H1 (cell line): ENCODE measurements around the gene SERGEF. TPM values are rescaled to one million over a fixed set of nuclear protein-coding genes. Genes with fewer than 3 reads are reported as not detected.

ENCODE experiments used
- CTCF ChIA-PET: fragments of 300-600 bp; sonication (Branson Sonifier 250); formaldehyde crosslinking; loops from one replicate; lab custom pipeline; 2021; ENCODE audit not compliant: partially characterized antibody; lab: Charles Lee
- POLR2A ChIA-PET: fragments of 300-600 bp; sonication (Branson Sonifier 250); formaldehyde crosslinking; loops from one replicate; lab custom pipeline; 2021; ENCODE audit warnings: inconsistent platforms; ENCODE audit not compliant: partially characterized antibody; lab: Charles Lee
- DNase-seq, 2 experiments: peaks; one replicate each; pipeline versions ENCODE4 v3.0.0 to v3.0.0-alpha.2; 2010 to 2022; ENCODE audit warnings: low spot score in 2 of 2, low read depth in 1 of 2, mixed read lengths in 1 of 2
- FAIRE-seq: peaks from 2 replicates; lab custom pipeline; 2011; peaks lifted over from hg19 to GRCh38; lab: Jason Lieb, UNC
- H2AFZ ChIP-seq: 2 replicates; pipeline ENCODE4 v1.8.1; 2012; ENCODE audit warnings: low read length, inconsistent platforms
- H2AK5ac ChIP-seq: 2 replicates; pipeline ENCODE4 v1.6.1; 2013; ENCODE audit warnings: low read depth, low read length
- H2BK120ac ChIP-seq: replicated peaks from 2 replicates; pipeline ENCODE3; 2013; ENCODE audit warnings: low read depth, low read length, inconsistent platforms
- H2BK12ac ChIP-seq: 2 replicates; pipeline ENCODE4 v1.6.1; 2013; ENCODE audit warnings: low read depth, low read length
- H2BK15ac ChIP-seq: 2 replicates; pipeline ENCODE4 v1.6.1; 2013; ENCODE audit warnings: low read length
- H2BK20ac ChIP-seq: 2 replicates; pipeline ENCODE4 v1.6.1; 2013; ENCODE audit warnings: low read length
- H2BK5ac ChIP-seq: 2 replicates; pipeline ENCODE4 v1.6.1; 2013; ENCODE audit warnings: low read depth, low read length
- H3K14ac ChIP-seq: 2 replicates; pipeline ENCODE4 v1.6.1; 2013; ENCODE audit warnings: inconsistent platforms; ENCODE audit not compliant: insufficient read length
- H3K18ac ChIP-seq: 2 replicates; pipeline ENCODE4 v1.6.1; 2013; ENCODE audit warnings: low read length; ENCODE audit errors: extremely low read depth
- H3K23ac ChIP-seq: 2 replicates; pipeline ENCODE4 v1.6.1; 2013; ENCODE audit warnings: inconsistent platforms; ENCODE audit not compliant: insufficient read length
- H3K23me2 ChIP-seq: 2 replicates; pipeline ENCODE4 v1.6.1; 2013; ENCODE audit warnings: low read depth, low read length
- H3K27ac ChIP-seq: 2 replicates; pipeline ENCODE4 v1.6.1; 2011; ENCODE audit warnings: low read depth, low read length, inconsistent platforms
- H3K27me3 ChIP-seq, 4 experiments: replicated peaks in 1 of 4; 1 replicate in 1 of 4; 2 replicates in 3 of 4; pipeline versions ENCODE4 v1.6.1 to v1.8.1; 2011 to 2013; ENCODE audit warnings: low read length in 3 of 4, mild to moderate bottlenecking in 3 of 4, inconsistent platforms in 2 of 4, mixed read lengths in 2 of 4, moderate library complexity in 1 of 4; ENCODE audit not compliant: control insufficient read depth in 3 of 4, insufficient read depth in 3 of 4; ENCODE audit errors: extremely low read depth in 1 of 4
- H3K36me3 ChIP-seq, 4 experiments: 2 replicates each; pipeline versions ENCODE4 v1.6.1 to v1.8.1; 2011 to 2013; ENCODE audit warnings: mild to moderate bottlenecking in 4 of 4, low read length in 3 of 4, moderate library complexity in 2 of 4, control low read depth in 1 of 4, inconsistent platforms in 1 of 4; ENCODE audit not compliant: insufficient read depth in 4 of 4, control insufficient read depth in 2 of 4
- H3K4ac ChIP-seq: replicated peaks from 2 replicates; pipeline ENCODE3; 2013; ENCODE audit warnings: low read length, low read depth, mixed read lengths, inconsistent platforms; ENCODE audit not compliant: insufficient read length
- H3K4me1 ChIP-seq, 4 experiments: replicated peaks in 1 of 4; 1 replicate in 1 of 4; 2 replicates in 3 of 4; pipeline versions ENCODE4 v1.6.1 to v1.8.1; 2011 to 2013; ENCODE audit warnings: low read length in 3 of 4, inconsistent platforms in 2 of 4, mixed read lengths in 1 of 4; ENCODE audit not compliant: insufficient read depth in 4 of 4, control insufficient read depth in 3 of 4
- H3K4me2 ChIP-seq, 2 experiments: 2 replicates each; pipeline versions ENCODE4 v1.6.1 to v1.8.1; 2011 to 2013; ENCODE audit warnings: low read depth in 2 of 2, low read length in 2 of 2, control low read depth in 1 of 2, inconsistent platforms in 1 of 2, mild to moderate bottlenecking in 1 of 2; ENCODE audit not compliant: insufficient read depth in 1 of 2
- H3K4me3 ChIP-seq, 4 experiments: fragments of 200-600, 300-600 bp in 1 of 4; sonication (generic), shearing (Covaris generic), sonication (Bioruptor Twin) in 1 of 4; 2 replicates each; pipeline versions ENCODE4 v1.5.1 to v1.8.1; 2011 to 2016; ENCODE audit warnings: low read length in 4 of 4, low read depth in 3 of 4, control low read depth in 2 of 4, inconsistent platforms in 2 of 4, mild to moderate bottlenecking in 2 of 4, mixed read lengths in 1 of 4, moderate library complexity in 1 of 4; ENCODE audit not compliant: insufficient read depth in 2 of 4; ENCODE audit errors: extremely low read depth in 1 of 4
- H3K56ac ChIP-seq: replicated peaks from 2 replicates; pipeline ENCODE3; 2013; ENCODE audit warnings: low read depth, mild to moderate bottlenecking, mixed read lengths, low read length, inconsistent platforms; ENCODE audit not compliant: insufficient read length
- H3K79me1 ChIP-seq: 2 replicates; pipeline ENCODE4 v1.6.1; 2013; ENCODE audit warnings: low read depth, low read length, control low read depth
- H3K79me2 ChIP-seq, 2 experiments: 2 replicates each; pipeline versions ENCODE4 v1.6.1 to v1.8.1; 2012 to 2013; ENCODE audit warnings: low read length in 2 of 2, mild to moderate bottlenecking in 2 of 2, inconsistent platforms in 1 of 2; ENCODE audit not compliant: insufficient read depth in 2 of 2, control insufficient read depth in 1 of 2
- H3K9ac ChIP-seq, 4 experiments: replicated peaks in 1 of 4; 1 replicate in 1 of 4; 2 replicates in 3 of 4; pipeline versions ENCODE4 v1.6.1 to v1.8.1; 2011 to 2013; ENCODE audit warnings: low read depth in 3 of 4, low read length in 3 of 4, control low read depth in 2 of 4, mild to moderate bottlenecking in 2 of 4, moderate library complexity in 2 of 4, inconsistent platforms in 1 of 4; ENCODE audit errors: extremely low read depth in 1 of 4
- H3K9me3 ChIP-seq, 2 experiments: 2 replicates each; pipeline versions ENCODE4 v1.6.1 to v1.8.1; 2012 to 2013; ENCODE audit warnings: mild to moderate bottlenecking in 2 of 2, moderate library complexity in 2 of 2, control low read depth in 1 of 2, inconsistent platforms in 1 of 2, low read depth in 1 of 2, low read length in 1 of 2, mixed read lengths in 1 of 2; ENCODE audit not compliant: insufficient read depth in 2 of 2
- H4K20me1 ChIP-seq, 2 experiments: replicated peaks in 1 of 2; 2 replicates each; pipeline versions ENCODE3 to v1.8.1; 2011 to 2013; ENCODE audit warnings: inconsistent platforms in 2 of 2, low read length in 2 of 2, mild to moderate bottlenecking in 1 of 2; ENCODE audit not compliant: insufficient read depth in 2 of 2, control insufficient read depth in 1 of 2
- H4K5ac ChIP-seq: 2 replicates; pipeline ENCODE4 v1.6.1; 2013; ENCODE audit warnings: low read length, low read depth, mixed read lengths, inconsistent platforms; ENCODE audit not compliant: insufficient read length
- H4K8ac ChIP-seq: 2 replicates; pipeline ENCODE4 v1.8.0; 2013; ENCODE audit warnings: mild to moderate bottlenecking, moderate library complexity, low read length, inconsistent platforms; ENCODE audit not compliant: insufficient read depth; ENCODE audit errors: extremely low read depth
- H4K91ac ChIP-seq: replicated peaks from 2 replicates; pipeline ENCODE3; 2013; ENCODE audit warnings: low read length, mixed read lengths, inconsistent platforms; ENCODE audit not compliant: insufficient read length
- CHD2 ChIP-seq: IDR thresholded peaks from 2 replicates; pipeline ENCODE4 v1.6.1; 2012; ENCODE audit warnings: low read length, improper control_type of control experiment
- RFX5 ChIP-seq: IDR thresholded peaks from 2 replicates; pipeline ENCODE4 v1.6.1; 2011; ENCODE audit warnings: low read depth, low read length, improper control_type of control experiment, borderline replicate concordance
- SIN3A ChIP-seq, 2 experiments: IDR thresholded peaks in 1 of 2; conservative IDR thresholded peaks in 1 of 2; 2 replicates each; pipeline ENCODE4 v1.6.1; 2011 to 2012; ENCODE audit warnings: low read length in 2 of 2, improper control_type of control experiment in 1 of 2, low read depth in 1 of 2, mild to moderate bottlenecking in 1 of 2
- WGBS, 2 experiments: shearing (Covaris generic) in 1 of 2; methylation state at CpG; one replicate each; pipeline versions ENCODE4 v1.1.6 to v1.1.7; 2013 to 2015; ENCODE audit warnings: low lambda C conversion rate in 2 of 2, mixed read lengths in 2 of 2, inconsistent platforms in 1 of 2, low coverage in 1 of 2, missing lambda C conversion rate in 1 of 2; ENCODE audit not compliant: insufficient replicate concordance in 2 of 2, insufficient coverage in 1 of 2, insufficient read length in 1 of 2; ENCODE audit errors: extremely low coverage in 1 of 2, missing lambda C conversion rate in 1 of 2; 5-methylcytosine and 5-hydroxymethylcytosine counted together
- polyA plus RNA-seq, 7 experiments: library from polyadenylated mRNA; depleted of rRNA in 3 of 7; stranded (reverse) in 5 of 7; unstranded in 2 of 7; fragments of >200 nt in 5 of 7; fragments of 200-250 nt in 2 of 7; gene quantifications; 1 replicate in 5 of 7; 2 replicates in 1 of 7; 4 replicates in 1 of 7; pipeline versions ENCODE4 v1.2.1 to v1.2.3, GENCODE V29; 2011 to 2013; ENCODE audit warnings: missing spikeins in 2 of 7, mixed read lengths in 2 of 7
- total RNA-seq: library from RNA; stranded (reverse); fragmentation: NEBNext Ultra II Directional; extraction: Animal tissue kit (Norgen Biotek cat#: 25700); gene quantifications from 2 replicates; pipeline ENCODE4 v1.2.1, GENCODE V29; 2021

The SERGEF gene
- total and polyA plus RNA-seq, 2 of the 8 experiments (the other 6 are each of a cell fraction or from before 2014, with no cell fraction given): 16.6 to 28.8 TPM

DNA sequence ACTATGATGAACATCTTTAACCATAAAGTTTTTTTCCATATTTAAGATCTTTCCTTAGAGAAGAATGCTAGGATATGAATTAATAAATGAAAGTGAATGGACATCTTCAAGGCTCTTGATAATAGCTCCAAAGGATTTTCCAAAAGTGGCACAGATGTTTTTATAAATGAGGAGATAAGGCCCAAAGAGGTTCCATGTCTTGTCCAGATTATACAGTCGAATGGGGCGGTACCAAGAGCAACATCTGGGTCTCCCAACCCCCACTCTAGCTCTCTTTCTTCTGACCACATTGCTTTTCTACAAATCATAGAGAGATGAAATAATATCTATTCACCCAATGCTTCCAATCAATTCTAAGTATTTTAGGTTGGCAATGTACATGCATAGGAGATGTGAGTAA is 164.1 kb downstream of the SERGEF start:
- no peaks in the 10 kb centered on the region for H3K36me3 ChIP-seq
- H2BK20ac ChIP-seq: no peak overlapping the region
- ChIA-PET POLR2A (no interaction called here), CTCF (interaction anchor here (0.6 to 6.2 kb wide), 12 partner anchors 15 to 129 kb away, joined by 3 to 90 read pairs (median 4); no protein-coding TSS in a partner anchor)
- H4K8ac ChIP-seq: no peak overlapping the region
- no peak overlapping the region for H3K14ac ChIP-seq
- no peak overlapping the region for H3K23ac ChIP-seq
- DNase-seq: no peak
- no peak overlapping the region for H2BK5ac ChIP-seq
- H3K23me2 ChIP-seq: no peaks in the 10 kb centered on the region
- peaks cover 0 to 4% (median under 1%) of the 10 kb centered on the region in 4 experiments; a peak in 3 of 7 replicates for H3K4me1 ChIP-seq
- no peak overlapping the region for H2BK15ac ChIP-seq
- H4K91ac ChIP-seq: no peak overlapping the region
- H3K79me1 ChIP-seq: no peaks in the 10 kb centered on the region
- H2BK12ac ChIP-seq: no peak overlapping the region
- H3K27me3 ChIP-seq: no peaks in the 10 kb centered on the region
- no peak overlapping the region for H3K4me2 ChIP-seq
- H3K56ac ChIP-seq: no peak overlapping the region
- 71% methylated on average over 2 of the region's 2 CpGs; no CpG with 5 or more reads in 1 of the 2 experiments for WGBS, 2 experiments
- peaks cover 0 to 4% of the 10 kb centered on the region in 2 experiments for H4K20me1 ChIP-seq
- no peak overlapping the region for H3K4me3 ChIP-seq
- FAIRE-seq: no peak
- H3K9ac ChIP-seq: no peak overlapping the region
- H2AK5ac ChIP-seq: no peak overlapping the region
- H3K79me2 ChIP-seq: no peaks in the 10 kb centered on the region
- no peak overlapping the region for H2BK120ac ChIP-seq
- H3K18ac ChIP-seq: no peak overlapping the region
- no peak overlapping the region for H3K4ac ChIP-seq
- no peak overlapping the region for H2AFZ ChIP-seq
- H3K9me3 ChIP-seq: no peaks in the 10 kb centered on the region
- no peak overlapping the region for H4K5ac ChIP-seq
- no peak overlapping the region for H3K27ac ChIP-seq
- TF ChIP-seq CHD2 (no peak), SIN3A (conservative IDR thresholded peaks at IDR 0.05 in 1 of 2, IDR thresholded peaks at IDR 0.05 in 1 of 2; ENCODE audit: low read depth in 1 of 2, low read length in 2 of 2) (no peak), RFX5 (no peak)
